HG02981 (cell line): ENCODE results near the gene PHAF1.

Source experiments
- ATAC-seq: cut with Tn5 transposase; IDR thresholded peaks from one replicate; pipeline ENCODE4 v1.9.1; 2021; ENCODE audit warnings: mild to moderate bottlenecking, moderate library complexity; ENCODE audit not compliant: unreplicated experiment

PHAF1 gene

DNA sequence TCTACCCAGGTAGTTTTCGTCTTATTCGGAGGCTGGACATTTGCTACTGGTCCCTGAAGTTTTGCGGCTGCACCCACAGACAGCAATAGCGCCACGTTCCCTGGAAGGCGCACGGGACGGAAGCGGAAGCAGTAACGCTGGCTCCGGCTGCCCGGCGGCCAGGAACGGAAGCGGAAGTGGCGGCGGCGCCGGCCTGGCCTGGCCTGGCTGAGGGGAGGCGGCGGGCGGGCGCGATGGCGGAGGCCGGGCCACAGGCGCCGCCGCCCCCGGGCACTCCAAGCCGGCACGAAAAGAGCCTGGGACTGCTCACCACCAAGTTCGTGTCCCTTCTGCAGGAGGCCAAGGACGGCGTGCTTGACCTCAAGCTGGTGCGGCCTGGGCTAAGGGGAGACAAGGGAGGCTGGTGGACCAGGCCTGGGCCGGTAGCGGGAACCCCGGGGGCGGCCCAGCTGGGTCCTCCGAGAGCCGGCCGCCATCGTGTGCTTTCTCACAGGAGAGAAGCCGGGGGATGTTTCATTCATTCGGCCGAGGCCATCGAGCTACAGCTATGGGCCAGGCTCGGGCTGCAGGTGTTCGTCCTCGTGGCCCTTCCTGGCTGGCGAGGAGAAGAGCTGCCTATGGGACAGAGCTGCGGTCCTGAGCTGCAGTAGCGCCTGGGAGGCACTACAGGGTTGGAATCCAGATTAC lies 82.4 kb downstream of the PHAF1 start, which contains the start of gene E2F4:
E2F4 (plus strand) TSS at position 161 of the 687 bp plus-strand sequence; CDS start at position 234, 73 bp downstream.
- ATAC-seq = peak; percentile 91

DNA sequence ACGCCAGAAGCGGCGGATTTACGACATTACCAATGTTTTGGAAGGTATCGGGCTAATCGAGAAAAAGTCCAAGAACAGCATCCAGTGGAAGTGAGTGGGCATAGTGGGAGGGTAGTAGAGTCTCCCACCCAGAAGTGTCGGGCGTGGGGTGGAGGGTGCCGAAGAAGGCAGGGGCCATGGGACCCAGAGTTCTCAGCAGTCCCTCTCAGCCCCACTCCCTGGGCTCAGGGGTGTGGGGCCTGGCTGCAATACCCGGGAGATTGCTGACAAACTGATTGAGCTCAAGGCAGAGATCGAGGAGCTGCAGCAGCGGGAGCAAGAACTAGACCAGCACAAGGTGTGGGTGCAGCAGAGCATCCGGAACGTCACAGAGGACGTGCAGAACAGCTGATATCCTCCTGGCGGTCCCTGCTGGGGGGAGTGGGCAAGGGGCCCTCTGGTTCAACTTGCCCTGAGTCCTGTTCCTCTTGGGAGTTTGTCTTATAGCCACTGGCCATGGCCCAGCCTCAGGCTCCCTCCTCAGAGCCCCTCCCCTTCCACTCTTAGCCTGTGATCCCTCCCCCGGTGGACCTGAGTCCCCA lies 83.1 kb downstream of the PHAF1 start:
- no peak for ATAC-seq

DNA sequence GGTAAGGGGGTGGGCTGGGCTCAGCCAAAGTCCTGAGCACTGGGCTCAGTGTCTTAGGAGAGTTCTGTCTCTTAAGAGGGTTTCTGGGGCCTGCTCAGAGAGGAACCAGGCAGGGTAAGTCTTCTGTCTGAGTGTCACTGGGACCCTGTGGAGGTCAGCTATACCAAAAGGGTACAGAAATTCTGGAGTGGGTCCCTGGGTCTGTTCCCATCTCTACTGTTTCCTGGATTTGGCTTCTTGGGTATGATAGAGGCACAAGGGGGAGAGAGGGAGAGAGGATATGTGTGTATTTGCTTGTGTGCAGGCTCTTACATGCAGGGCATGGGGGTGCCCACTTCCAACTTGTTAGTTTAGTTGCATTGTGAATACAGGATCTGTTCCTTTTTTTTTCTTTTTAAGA lies 83.8 kb downstream of the PHAF1 start:
- ATAC-seq = no peak

DNA sequence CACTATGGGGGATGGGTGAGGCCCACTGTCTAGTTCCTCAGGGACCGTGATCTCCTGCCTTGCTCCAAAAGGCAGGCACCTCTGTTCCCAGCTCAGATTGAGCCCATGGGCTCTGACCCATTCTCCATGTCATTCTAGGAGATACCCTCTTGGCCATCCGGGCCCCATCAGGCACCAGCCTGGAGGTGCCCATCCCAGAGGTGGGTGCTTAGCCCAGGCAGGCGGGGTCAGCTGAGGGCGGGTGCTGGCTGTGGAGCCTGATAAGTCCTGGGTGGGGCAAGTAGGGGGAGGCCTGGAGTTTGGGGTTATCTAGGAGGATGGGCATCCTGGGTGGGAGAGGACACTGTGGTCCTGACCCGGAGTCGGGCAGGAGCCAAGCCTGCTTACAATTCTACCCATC lies 84.5 kb downstream of the PHAF1 start:
- ATAC-seq = no peak

DNA sequence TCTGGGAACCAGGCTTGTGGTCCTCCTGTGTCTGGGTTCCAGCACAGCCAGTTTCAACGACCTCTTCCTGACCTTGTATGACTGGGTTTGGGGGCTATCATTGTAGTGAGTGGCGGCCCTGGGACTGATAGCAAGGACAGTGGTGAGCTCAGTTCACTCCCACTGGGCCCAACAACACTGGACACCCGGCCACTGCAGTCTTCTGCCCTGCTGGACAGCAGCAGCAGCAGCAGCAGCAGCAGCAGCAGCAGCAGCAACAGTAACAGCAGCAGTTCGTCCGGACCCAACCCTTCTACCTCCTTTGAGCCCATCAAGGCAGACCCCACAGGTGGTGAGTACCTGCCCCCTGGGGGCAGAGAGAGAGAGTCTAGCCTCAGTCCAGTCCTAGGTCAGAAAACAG lies 85.9 kb downstream of the PHAF1 start:
- ATAC-seq = no peak

DNA sequence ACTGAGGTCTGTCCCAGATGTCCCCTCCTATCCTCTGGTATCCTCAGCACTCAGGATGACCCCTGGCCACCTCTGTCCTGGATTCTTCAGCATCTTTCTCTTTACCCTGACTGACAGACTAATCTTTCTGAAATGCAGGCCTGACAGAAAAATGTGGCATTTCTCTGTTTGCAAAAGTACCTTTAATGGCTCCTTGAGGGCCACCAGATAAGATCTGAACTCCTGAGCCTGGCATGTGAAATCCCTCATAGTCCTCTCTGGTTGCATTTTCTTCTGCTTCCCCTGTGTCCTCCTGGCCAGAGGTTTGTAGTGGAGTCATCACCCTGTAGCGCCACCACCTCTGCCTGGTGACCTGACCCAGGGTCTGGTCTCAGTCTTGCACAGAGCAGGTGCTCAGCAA lies 87.1 kb downstream of the PHAF1 start:
- no peak for ATAC-seq

DNA sequence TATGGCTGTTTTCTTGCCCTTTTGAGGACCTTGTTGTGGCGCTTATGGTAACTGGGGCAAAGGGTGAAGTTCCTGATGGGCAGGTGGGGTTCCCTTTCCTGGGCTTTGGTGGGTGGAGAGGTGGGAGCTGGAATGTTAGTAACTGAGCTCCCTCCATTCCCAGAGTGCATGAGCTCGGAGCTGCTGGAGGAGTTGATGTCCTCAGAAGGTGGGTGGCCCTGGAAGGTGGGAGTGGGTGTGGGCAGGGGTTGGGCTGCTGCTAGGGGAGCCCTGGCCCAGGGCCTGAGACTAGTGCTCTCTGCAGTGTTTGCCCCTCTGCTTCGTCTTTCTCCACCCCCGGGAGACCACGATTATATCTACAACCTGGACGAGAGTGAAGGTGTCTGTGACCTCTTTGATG lies 88.0 kb downstream of the PHAF1 start:
- ATAC-seq = no peak
